DMS 273 (cell line): ENCODE measurements around the gene KRTAP1-4.
"Not testable (repeated sequence)": the region's sequence is repeated elsewhere in the genome, so short reads cannot be mapped to it uniquely, and the experiment has no call there.

Experiments
- DNase-seq: peaks from one replicate; lab custom pipeline; 2025; ENCODE audit not compliant: unreplicated experiment; lab: John Stamatoyannopoulos, UW

Gene KRTAP1-4

DNA sequence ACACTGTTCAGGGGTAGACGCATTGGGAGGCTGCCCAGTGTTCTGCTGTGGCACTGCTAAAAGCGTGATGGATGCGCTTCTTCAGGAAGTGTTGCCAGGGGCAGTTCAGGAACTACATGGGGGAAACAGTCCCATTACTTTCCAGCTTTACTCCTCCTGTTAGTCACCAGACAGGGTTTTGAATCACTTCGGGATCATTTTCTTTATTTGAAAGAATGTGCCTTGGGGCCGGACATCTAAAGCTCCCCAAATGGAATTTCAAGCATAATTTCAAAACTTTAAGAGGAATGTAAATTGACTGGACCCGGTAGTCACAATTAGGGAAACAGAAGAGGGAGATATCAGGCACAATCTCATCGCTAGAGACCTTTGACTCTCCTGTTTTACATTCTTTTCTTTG lies 18.4 kb upstream of the KRTAP1-4 start:
- DNase-seq = no peak

DNA sequence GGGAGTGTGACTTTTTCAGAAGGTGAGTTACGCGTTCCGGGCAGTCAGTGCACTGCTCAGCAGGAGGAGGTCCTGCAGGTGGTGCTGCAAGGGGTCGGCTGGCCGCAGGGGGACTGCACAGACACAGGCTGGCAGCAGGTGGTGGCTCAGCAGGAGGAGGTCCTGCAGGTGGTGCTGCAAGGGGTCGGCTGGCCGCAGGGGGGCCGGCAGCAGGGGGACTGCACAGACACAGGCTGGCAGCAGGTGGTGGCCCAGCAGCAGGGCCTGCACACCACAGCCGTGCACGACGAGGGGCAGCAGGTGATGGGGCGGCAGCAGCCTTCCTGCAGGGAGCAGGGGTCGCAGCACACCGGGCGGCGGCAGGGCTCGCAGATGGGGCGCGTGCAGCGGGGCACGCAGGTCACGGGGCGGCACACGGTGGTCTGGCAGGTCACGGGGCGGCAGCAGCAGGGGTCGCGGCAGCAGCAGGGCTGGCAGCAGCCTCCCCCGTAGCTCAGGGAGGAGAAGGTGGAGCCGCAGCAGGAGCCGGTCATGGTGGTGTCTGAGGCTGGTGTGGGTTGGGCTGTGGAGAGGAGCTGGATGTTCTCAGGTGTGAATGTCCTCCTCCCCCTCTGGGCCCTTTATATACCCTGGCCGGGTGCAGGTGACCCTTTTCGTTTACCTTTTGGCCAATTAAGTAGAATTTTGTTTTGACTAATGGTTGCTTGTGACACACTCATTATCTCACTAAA lies 16.9 kb upstream of the KRTAP1-4 start, which contains the start of gene KRTAP2-1:
Gene KRTAP2-1, minus strand, starts transcription at position 582 of the 731 bp plus-strand sequence. Its CDS starts 49 bp downstream, at position 533.
- not testable (repeated sequence) for DNase-seq

DNA sequence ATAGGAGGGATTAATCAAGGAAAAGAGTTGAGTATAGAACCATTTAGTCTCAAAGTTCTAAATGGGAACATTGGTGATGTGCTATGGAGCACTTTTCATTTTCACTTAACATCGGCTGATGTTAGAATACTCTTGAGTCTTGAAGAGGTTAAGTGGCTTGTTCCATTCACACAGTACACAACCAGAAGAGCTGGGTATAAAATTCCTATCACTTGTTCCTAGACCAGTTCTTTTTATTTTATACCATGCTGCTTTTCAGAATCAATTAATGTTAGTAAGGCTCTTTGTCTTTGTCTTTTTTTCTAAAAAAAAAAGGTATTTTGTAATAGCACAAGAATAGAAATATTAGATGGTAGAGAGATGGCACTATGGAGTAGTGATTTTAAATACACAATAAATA lies 13.0 kb upstream of the KRTAP1-4 start:
- DNase-seq = no peak

DNA sequence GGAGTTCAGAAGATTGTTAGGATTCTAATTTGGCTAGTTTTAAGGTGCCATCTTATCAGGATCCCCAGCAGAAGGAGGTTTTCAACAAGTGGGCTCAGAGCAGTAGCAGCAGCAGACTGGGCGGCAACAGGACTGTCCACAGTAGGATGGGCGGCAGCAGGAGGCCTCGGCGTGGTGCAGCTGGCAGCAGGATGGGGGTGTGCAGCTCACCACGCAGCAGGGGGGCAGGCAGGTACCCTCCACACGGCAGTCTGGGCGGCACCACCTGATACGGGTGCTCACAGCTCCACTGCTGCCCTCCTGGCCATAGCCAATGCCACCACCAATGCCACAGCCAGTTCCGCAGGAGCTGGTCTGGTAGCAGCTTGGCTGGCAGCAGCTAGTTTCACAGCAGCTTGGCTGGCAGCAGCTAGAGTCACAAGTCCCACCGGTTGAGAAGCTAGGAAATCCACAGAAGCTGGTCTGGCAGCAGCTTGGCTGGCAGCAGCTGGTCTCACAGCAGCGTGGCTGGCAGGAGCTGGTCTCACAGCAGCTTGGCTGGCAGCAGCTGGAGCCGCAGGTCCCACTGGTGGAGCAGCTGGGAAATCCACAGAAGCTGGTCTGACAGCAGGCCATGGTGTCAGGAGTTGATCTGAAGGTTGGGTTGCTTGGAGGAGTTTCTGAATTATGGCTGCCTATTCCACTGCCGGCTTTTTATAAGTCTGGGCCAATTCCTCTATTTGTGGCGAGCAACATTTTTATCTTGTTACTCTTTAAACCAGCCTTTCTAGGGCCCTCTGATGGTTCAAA lies 11.0 kb upstream of the KRTAP1-4 start, which contains the start of gene KRTAP1-1:
Gene KRTAP1-1, minus strand, starts transcription at position 668 of the 789 bp plus-strand sequence. Its CDS starts 53 bp downstream, at position 615.
- DNase-seq = peak; percentile 85

DNA sequence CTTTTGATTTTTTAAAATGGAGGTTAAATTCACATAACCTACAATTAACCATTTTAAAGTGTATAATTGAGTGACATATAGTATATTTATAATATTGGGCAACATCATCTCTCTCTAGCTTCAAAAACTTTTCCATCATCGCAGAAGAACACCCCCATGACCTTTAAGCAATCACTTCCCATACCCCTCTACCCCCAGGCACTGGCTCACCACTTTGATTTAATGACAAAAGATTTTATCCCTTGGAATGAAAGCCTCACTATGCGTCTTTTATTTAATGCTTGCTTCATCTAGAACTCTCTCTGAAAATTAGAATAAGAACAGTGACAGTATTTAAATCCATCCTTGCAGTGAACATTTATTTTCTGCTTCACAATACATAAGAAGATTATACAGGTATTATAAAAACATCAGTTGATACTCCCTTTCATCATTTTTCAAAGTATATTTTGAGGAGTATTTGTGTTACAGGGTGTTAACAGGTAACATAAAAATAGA lies 7.9 kb upstream of the KRTAP1-4 start:
- DNase-seq = no peak

DNA sequence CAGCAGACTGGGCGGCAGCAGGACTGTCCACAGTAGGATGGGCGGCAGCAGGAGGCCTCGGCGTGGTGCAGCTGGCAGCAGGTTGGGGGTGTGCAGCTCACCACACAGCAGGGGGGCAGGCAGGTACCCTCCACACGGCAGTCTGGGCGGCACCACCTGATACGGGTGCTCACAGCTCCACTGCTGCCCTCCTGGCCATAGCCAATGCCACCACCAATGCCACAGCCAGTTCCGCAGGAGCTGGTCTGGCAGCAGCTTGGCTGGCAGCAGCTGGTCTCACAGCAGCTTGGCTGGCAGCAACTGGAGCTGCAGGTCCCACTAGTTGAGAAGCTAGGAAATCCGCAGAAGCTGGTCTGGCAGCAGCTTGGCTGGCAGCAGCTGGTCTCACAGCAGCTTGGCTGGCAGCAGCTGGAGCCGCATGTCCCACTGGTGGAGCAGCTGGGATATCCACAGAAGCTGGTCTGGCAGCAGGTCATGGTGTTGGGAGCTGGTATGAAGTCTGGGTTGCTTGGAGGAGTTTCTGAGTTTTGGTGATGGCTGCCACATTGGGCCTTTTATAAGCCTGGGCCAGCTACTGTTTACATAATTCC lies 4.4 kb upstream of the KRTAP1-4 start, which contains the start of gene KRTAP1-3:
Gene KRTAP1-3, minus strand, starts transcription at position 529 of the 590 bp plus-strand sequence. Its CDS starts 53 bp downstream, at position 476.
- DNase-seq = peak; percentile 82

DNA sequence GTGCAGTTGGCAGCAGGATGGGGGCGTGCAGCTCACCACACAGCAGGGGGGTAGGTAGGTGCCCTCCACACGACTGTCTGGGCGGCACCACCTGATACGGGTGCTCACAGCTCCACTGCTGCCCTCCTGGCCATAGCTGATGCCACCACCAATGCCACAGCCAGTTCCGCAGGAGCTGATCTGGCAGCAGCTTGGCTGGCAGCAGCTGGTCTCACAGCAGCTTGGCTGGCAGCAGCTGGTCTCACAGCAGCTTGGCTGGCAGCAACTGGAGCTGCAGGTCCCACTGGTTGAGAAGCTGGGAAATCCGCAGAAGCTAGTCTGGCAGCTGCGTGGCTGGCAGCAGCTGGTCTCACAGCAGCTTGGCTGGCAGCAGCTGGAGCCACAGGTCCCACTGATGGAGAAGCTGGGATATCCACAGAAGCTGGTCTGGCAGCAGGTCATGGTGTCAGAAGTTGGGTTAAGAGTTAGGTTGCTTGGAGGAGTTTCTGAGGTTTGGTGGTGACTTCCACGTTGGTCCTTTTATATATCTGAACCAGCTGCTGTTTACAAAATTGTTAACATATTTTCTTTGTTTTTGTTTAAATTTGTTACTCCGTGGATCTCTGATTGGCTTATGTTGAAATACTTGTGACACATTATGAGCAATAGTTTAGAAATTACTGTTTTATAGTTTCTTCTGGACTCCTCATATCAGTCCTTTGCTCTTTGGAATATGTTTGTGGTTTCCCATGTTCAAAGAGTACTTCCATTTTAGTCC lies 3.1 kb downstream of the KRTAP1-4 start, which contains the start of gene KRTAP1-5:
Gene KRTAP1-5, minus strand, starts transcription at position 494 of the 757 bp plus-strand sequence. Its CDS starts 53 bp downstream, at position 441.
- DNase-seq = peak; percentile 62

DNA sequence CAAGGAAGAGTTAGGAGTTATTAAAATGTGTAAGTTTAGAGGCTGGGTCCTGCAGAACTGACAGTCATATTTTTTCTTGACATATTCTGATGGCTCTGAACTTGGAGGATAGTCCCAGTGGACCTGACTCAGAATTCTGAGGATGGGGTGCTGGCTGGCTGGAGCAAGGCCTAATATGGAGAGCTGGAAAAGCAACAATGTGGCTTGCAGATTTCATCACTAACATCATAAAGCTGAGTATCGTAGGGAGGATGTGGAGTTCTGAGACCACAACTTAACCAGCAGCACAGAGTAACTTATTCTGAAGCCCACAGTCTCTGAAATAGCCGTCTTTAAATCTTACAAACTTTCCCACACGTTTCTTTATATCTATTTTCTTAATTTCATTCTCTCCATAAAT lies 5.3 kb downstream of the KRTAP1-4 start:
- DNase-seq = no peak

DNA sequence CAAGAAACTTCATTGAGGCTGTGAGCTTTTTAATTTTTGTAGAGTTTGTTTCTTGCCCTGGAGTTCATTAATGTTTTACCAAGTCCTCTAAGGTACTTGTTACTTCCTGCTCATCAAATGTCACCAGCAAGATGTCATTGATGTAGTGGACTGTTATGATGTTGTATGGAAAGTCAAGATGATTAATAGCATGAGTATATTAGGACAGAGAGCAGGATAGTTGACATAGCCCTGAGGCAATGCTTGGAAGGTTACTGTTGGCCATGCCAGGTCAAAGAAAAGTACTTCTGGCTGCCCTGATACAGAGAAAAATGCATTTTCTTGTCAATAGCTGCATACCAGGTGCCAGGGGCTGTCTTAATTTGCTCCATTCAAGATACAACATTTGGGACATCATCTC lies 9.7 kb downstream of the KRTAP1-4 start:
- no peak for DNase-seq

DNA sequence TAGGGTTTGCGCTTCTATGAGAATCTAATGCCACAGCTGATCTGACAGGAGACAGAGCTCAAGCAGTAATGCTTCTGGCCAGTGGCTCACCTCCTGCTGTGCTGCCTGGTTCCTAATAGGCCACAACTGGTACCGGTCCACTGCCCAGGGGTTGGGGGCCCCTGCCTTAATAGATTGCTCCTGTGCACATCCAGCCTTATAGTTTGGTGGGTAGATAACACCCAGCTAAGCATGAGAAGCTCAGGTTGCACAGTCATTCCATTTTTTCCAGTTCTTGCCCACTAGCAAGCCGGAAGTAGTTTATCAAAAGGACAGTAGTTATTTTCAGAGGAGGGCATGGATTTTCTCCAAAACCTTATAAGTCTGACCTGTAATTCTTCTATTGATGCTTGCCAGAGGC lies 10.6 kb downstream of the KRTAP1-4 start:
- no peak for DNase-seq

DNA sequence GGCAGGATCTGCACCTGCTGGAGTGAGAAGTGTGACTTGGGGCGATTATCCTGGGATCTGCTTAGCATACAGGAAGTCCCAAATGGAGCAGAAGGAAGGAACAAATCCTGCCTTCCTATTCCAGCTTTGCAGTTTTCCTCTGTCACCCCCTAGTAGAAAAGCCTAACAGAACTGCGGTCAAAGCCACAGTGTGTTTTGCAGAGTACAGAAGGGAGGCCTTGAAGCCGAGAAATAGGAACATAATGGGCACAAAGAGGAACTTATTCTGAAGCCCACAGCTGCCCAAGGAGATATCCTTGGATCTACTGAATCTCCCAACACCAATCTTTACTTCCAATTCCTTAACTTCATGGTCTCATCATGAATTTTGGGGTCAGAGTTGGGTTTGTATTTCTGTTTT lies 11.5 kb downstream of the KRTAP1-4 start:
- DNase-seq = no peak

DNA sequence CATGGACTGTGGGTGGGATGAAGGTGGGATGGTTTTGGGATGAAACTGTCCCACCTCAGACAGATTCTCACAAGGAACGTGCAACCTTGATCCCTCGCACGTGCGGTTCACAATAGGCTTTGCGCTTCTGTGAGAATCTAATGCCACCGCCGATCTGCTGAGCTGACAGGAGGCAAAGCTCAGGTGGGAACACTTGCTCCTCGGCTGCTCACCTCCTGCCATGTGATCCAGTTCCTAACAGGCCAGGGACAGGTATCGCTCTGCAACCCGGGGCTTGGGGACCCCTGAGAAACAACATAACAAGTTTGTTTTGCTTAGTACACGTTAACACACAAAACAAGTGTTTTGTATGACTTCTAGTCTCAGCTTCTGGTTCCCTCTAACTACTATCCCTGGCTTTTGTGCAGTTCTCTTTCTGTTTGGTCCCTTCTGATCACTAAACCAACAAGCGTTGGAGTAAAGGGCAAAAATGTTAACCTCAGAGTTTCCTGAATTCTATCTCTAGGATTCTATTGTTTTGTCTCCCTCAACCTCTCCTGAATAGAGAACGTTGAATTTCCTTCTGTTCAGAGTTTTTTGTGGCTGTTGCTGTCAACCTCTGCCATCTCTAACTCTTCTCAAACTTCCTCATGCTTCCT lies 13.3 kb downstream of the KRTAP1-4 start:
- DNase-seq = no peak

DNA sequence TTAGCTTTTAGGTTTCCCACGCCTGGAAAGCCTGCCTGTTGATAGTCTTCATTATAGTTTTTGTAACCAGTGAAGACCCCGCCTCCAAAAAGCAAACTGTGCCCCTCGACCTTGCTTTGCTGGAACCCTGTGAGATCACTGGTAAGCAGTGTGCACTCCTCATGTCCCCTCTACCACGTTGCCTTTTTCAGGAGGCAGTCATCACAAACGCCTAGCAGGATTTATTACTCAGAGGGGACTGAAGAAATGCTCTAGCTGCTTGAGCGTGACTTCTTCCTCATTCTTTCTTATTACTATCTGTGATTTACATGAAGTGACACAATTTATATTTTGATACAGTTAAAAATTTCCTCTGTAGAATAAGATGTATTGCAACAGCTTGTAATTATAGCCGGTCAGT lies 14.5 kb downstream of the KRTAP1-4 start:
- no peak for DNase-seq

DNA sequence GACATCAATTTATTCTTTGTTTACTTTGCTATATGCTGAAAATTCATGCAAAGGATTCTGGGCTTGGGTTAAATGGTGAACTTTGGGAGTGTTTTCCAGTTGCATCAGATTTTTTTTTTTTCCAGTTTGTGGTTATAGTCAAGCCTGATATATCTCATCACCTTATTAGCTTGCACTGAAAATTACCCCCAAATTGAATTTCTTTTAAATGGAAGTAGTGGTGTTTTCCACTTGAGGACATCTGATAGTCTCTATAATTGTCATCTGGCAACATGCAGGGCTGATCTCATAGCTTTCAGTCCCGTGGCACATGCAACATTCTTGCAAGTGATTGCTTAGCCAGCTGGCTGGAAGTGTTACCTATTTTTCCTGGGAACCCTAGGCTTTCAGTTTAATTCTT lies 16.4 kb downstream of the KRTAP1-4 start:
- DNase-seq = peak; percentile 35

DNA sequence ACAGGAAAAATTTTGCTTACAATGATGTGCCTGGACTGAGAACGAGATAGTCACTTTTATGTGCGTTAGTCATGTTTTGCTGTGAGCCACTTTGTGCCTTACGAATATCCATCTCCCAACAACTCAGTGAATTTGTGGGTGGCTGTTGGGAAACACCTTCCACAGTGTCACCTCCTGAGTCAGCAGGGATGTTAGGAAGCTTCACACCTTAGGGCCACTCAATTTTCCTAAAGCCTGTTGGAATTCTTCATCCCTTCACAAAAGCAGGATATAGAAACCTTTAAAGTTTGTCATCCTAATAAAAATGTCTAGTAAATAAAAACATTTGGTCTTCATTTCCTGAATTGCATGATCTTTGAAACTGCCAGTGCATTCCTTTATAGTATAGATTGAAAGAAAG lies 16.8 kb downstream of the KRTAP1-4 start:
- no peak for DNase-seq

DNA sequence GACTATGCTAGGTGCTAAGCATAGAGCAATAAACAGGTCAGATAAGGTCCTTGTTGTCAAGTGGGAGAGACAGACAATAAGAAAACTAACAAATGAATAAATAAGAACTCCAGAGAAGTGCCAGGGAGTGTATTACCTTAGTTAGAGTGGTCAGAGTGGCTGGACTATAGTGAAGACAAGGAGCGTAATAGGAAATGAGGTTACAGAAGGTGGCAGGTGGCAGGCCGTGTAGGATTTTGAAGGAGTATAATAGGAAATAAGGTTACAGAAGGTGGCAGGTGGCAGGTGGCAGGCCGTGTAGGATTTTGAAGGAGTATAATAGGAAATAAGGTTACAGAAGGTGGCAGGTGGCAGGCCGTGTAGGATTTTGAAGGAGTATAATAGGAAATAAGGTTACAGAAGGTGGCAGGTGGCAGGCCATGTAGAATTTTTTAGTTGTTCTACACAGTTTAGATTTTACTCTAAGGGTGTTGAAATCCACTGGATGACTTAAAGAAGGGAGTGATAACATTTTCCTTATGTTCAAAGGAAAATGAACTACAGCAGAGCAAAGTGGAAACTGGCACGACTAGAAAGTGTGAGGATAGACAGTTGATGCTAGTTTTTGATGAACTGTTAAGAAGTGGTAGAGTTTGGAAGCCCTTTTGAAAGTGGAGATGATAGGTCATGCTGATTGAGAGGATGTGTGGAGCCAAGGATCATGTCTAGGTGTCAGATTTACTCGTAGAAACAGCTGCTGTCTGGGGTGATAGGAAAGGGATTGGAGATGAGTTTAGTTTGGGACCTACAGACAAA lies 17.5 kb downstream of the KRTAP1-4 start:
- no peak for DNase-seq

DNA sequence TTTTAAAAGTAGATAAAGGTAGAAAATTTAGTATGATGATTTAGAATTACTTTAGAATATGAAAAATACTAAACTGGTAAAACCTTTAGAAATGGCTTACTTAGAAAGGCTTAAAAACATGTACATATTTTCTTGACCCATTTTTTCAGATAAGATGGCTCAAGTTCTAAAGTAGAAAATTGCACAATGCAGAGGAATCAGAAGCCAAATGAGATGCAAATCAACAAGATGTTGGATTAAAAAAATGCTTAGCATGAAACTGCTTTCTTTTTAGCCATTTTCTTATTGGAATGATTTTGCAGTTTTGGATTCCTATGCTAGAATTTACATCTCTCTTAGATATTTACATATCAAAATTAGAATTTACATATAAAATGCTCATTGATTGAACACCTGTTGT lies 19.6 kb downstream of the KRTAP1-4 start:
- no peak for DNase-seq

DNA sequence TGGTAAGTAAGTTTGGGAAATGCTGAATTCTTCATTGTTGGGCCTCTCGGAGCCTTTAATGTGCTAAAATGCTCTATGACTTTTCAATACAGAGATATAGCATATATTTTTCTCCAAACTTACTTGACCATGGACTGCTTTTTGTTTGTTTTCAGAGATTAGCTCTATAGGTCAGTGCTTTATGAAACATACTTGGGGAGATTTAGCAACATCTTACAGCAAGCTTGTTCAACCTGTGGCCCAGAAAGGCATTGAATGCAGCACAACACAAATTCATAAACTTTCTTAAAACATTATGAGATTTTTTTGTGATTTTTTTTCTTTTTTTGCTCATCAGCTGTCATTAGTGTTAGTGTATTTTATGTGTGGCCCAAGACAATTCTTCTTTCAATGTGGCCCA lies 20.1 kb downstream of the KRTAP1-4 start:
- no peak for DNase-seq

DNA sequence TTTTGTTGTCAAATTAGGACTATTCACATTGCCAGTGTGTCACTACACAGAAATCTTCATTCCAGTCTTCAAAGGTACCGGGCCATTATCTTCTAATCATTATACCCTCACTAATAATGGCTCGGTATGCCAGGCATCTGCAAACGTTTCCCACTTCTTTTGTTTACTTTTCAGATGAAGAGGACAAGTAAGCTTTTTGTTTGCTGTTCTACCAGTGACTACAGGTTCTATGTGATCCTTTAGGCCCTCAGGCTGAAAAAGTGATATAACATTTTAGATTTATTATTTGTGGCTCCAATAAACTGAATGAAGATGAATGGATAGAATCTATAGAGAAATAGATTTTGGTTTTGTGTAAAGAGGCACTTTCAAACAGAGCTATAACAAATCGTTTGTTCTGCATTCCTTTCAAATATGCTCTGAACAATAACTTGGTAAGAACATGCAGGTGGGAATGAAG lies 20.7 kb downstream of the KRTAP1-4 start:
- no peak for DNase-seq
